ENCODE data around the gene KDSR. TPM values are rescaled to one million over a fixed set of nuclear protein-coding genes. Genes with fewer than 3 reads are reported as not detected.

Gene KDSR
- total and polyA plus RNA-seq, 2 experiments from 2014 or later, result 26.5 to 50.7 TPM

DNA sequence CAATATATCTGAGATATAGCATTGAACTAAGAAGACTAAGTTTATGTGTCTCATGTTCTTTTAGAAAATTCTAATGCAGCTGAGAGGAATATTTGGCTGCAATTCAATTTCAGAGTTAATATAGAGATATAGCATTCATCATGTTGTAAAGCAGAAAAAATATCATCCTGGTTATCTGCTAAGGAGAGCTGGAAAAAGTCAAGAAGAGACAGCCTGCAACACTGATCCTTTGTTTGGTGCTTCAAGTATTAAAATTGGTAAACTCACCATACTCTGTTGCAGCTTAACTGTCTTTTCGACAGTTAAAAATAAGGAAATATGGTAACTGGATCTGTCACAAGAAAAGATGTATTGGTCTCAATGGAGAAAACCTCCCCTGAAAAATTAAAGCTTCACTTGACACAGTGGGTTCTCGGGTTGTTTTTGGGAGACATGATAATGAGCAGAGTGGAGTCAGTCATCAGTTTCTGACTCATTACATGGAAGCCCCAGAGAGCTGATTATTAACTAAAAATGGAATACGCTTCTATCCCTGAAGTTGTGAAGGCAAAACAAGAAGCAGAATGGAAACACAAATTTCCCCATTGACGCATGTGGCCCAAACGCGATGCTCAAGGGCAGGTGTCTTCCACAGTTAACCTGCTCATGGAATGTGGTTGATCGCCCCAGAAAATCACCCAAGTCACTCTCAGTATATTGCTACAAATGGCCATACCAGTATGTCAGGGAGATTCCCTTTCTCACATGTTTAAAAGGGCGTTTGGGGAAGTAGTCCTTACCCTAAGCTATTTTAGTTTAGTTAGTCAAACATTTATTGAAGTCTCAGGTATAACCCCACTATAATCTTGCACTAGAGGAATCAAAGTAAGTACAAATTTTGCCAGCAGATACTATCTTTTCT is 55.6 kb downstream of the KDSR start:
- Histone ChIP-seq H2AFZ (no peak overlapping the region), H3K9me2 (replicated peaks; ENCODE audit: insufficient read depth) (no peaks in the 10 kb centered on the region), H3K4me1 (ENCODE audit: insufficient read depth) (peaks cover 8% of the 10 kb centered on the region), H3K27me3 (no peaks in the 10 kb centered on the region), H3K4me3 (no peak overlapping the region), H3K4me2 (no peak overlapping the region), H4K20me1 (ENCODE audit: insufficient read depth, poor library complexity, severe bottlenecking) (peaks cover 7% of the 10 kb centered on the region), H3K36me3 (replicated peaks; ENCODE audit: insufficient read depth, low read depth) (no peaks in the 10 kb centered on the region), H3K9me3 (ENCODE audit: low read depth) (no peaks in the 10 kb centered on the region), H3K79me2 (no peaks in the 10 kb centered on the region), H3K27ac (no peak overlapping the region)
- TF ChIP-seq EZH2phosphoT487 (IDR thresholded peaks at IDR 0.05; ENCODE audit: low read depth, severe bottlenecking, unreplicated experiment), result no peak
- TF ChIP-seq EZH2 (IDR thresholded peaks at IDR 0.05; ENCODE audit: borderline replicate concordance), result no peak
- TF ChIP-seq, protein P1, sequence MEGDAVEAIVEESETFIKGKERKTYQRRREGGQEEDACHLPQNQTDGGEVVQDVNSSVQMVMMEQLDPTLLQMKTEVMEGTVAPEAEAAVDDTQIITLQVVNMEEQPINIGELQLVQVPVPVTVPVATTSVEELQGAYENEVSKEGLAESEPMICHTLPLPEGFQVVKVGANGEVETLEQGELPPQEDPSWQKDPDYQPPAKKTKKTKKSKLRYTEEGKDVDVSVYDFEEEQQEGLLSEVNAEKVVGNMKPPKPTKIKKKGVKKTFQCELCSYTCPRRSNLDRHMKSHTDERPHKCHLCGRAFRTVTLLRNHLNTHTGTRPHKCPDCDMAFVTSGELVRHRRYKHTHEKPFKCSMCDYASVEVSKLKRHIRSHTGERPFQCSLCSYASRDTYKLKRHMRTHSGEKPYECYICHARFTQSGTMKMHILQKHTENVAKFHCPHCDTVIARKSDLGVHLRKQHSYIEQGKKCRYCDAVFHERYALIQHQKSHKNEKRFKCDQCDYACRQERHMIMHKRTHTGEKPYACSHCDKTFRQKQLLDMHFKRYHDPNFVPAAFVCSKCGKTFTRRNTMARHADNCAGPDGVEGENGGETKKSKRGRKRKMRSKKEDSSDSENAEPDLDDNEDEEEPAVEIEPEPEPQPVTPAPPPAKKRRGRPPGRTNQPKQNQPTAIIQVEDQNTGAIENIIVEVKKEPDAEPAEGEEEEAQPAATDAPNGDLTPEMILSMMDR (IDR thresholded peaks at IDR 0.05; ENCODE audit: poor library complexity), result no peak
- WGBS (ENCODE audit: low lambda C conversion rate, missing lambda C conversion rate), result 83% methylated on average over 8 of the region's 8 CpGs
- DNase-seq (ENCODE audit: low spot score), result no peak

DNA sequence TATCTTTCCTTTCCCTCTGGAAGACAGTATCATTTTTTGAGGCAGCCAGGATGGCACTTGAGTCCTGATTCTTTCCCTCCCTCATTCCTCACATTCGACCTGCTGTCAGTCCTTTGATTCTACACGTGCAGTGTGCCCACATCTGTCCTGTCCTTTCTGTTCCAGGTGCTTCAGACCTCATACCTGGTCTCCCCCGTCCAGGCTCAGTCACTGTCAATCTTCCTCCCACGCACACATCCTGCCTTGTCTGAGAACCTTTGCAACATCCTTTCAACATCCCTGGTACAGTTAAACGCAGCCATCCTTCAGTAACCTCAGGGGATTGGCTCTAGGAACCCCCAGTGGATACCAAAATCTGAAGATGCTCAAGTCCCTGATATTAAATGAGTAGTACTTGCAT is 57.6 kb downstream of the KDSR start:
- Histone ChIP-seq H2AFZ (no peak overlapping the region), H3K27ac (no peak overlapping the region), H3K9me3 (ENCODE audit: low read depth) (no peaks in the 10 kb centered on the region), H4K20me1 (ENCODE audit: insufficient read depth, poor library complexity, severe bottlenecking) (no peaks in the 10 kb centered on the region), H3K4me2 (no peak overlapping the region), H3K4me1 (ENCODE audit: insufficient read depth) (peaks cover 8% of the 10 kb centered on the region), H3K27me3 (peaks cover 4% of the 10 kb centered on the region), H3K9me2 (replicated peaks; ENCODE audit: insufficient read depth) (no peaks in the 10 kb centered on the region), H3K4me3 (no peak overlapping the region), H3K36me3 (replicated peaks; ENCODE audit: insufficient read depth, low read depth) (no peaks in the 10 kb centered on the region), H3K79me2 (no peaks in the 10 kb centered on the region)
- TF ChIP-seq EZH2phosphoT487 (IDR thresholded peaks at IDR 0.05; ENCODE audit: low read depth, severe bottlenecking, unreplicated experiment), result no peak
- TF ChIP-seq, protein P1 (IDR thresholded peaks at IDR 0.05; ENCODE audit: poor library complexity), result no peak
- TF ChIP-seq EZH2 (IDR thresholded peaks at IDR 0.05; ENCODE audit: borderline replicate concordance), result no peak
- no peak for DNase-seq (ENCODE audit: low spot score)
- 93% methylated on average over 5 of the region's 5 CpGs for WGBS (ENCODE audit: low lambda C conversion rate, missing lambda C conversion rate)

DNA sequence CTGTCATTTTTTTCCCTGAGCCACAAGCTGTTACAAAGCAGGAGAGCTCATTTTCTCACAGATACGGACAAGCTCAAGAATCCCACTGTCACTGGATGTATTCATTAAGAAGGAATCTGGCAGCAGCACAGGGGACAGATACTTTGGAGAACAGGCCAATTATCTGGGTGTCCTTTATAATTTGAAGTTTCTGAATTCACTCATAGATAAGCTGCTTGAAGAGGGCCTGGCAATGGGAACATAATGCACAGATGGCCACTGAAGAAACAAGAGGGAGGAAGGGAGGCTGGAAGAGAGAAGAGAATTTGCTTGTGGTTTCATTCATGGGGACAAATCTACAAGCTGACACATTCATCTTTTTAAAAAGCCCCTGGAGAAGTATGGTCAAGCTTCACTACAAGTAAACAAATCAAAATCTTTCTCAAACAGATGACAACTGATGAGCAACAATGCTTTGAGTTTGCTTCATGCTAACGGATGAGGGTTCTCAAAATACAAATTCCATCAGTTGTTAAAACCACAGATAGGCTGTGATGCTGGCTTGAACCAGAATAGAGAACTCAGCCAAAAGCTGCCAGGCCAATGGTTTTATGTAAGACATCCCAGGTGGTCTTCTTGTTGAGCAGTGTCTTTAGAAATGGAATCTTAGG is 59.3 kb downstream of the KDSR start:
- H4K20me1 ChIP-seq (ENCODE audit: insufficient read depth, poor library complexity, severe bottlenecking), result no peaks in the 10 kb centered on the region
- no peaks in the 10 kb centered on the region for H3K79me2 ChIP-seq
- peaks cover 4% of the 10 kb centered on the region for H3K27me3 ChIP-seq
- H3K27ac ChIP-seq, result no peak overlapping the region
- H3K4me1 ChIP-seq (ENCODE audit: insufficient read depth), result no peaks in the 10 kb centered on the region
- H3K36me3 ChIP-seq (replicated peaks; ENCODE audit: insufficient read depth, low read depth), result no peaks in the 10 kb centered on the region
- H3K9me2 ChIP-seq (replicated peaks; ENCODE audit: insufficient read depth), result no peaks in the 10 kb centered on the region
- TF ChIP-seq EZH2 (IDR thresholded peaks at IDR 0.05; ENCODE audit: borderline replicate concordance) (no peak), EZH2phosphoT487 (IDR thresholded peaks at IDR 0.05; ENCODE audit: low read depth, severe bottlenecking, unreplicated experiment) (no peak)
- TF ChIP-seq, protein P1 (IDR thresholded peaks at IDR 0.05; ENCODE audit: poor library complexity), result no peak
- WGBS (ENCODE audit: low lambda C conversion rate, missing lambda C conversion rate), result 64% methylated on average over 2 of the region's 2 CpGs
- DNase-seq (ENCODE audit: low spot score), result no peak
- H3K4me2 ChIP-seq, result no peak overlapping the region
- H3K9me3 ChIP-seq (ENCODE audit: low read depth), result no peaks in the 10 kb centered on the region
- no peak overlapping the region for H2AFZ ChIP-seq
- H3K4me3 ChIP-seq, result no peak overlapping the region
